ENCODE measurements around the gene GALR1. TPM values are rescaled to one million over a fixed set of nuclear protein-coding genes. Genes with fewer than 3 reads are reported as not detected.

The GALR1 gene
- total and polyA plus RNA-seq, 2 experiments from 2014 or later = 0.07 TPM; not detected in 1

GRCh38 chr18:77305676-77306075 is 56.0 kb downstream of the GALR1 start:
- Histone ChIP-seq H3K36me3 (replicated peaks; ENCODE audit: insufficient read depth, low read depth) (no peaks in the 10 kb centered on the region), H3K27ac (no peak overlapping the region), H2AFZ (no peak overlapping the region), H4K20me1 (ENCODE audit: insufficient read depth, poor library complexity, severe bottlenecking) (no peaks in the 10 kb centered on the region), H3K9me3 (ENCODE audit: low read depth) (no peaks in the 10 kb centered on the region), H3K9me2 (replicated peaks; ENCODE audit: insufficient read depth) (no peaks in the 10 kb centered on the region), H3K27me3 (no peaks in the 10 kb centered on the region), H3K4me3 (no peak overlapping the region), H3K4me2 (no peak overlapping the region), H3K79me2 (no peaks in the 10 kb centered on the region), H3K4me1 (ENCODE audit: insufficient read depth) (no peaks in the 10 kb centered on the region)
- 94% methylated on average over 4 of the region's 4 CpGs for WGBS (ENCODE audit: low lambda C conversion rate, missing lambda C conversion rate)
- TF ChIP-seq EZH2 (IDR thresholded peaks at IDR 0.05; ENCODE audit: borderline replicate concordance) (no peak), CTCF (IDR thresholded peaks at IDR 0.05; ENCODE audit: poor library complexity) (no peak), EZH2phosphoT487 (IDR thresholded peaks at IDR 0.05; ENCODE audit: low read depth, severe bottlenecking, unreplicated experiment) (no peak)
- no peak for DNase-seq (ENCODE audit: low spot score)

DNA sequence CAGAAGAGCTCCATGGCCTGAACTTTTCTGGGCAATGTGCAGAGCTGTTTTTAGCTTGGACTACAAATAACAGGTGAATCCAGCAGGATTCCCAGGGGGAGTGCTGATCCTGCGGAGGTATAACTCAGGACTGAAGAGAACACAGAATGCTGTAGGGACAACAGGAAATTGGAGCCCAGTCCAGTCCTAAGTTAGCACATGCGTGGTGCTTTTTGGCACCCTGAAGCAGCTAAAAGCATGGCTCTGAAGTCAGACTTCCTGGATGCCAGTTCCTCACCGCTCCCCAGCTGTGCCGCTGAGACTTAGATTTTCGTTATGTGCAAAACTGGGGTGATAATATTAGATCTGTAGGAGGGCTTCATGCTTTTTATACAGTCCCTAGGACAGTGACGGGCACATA is 58.6 kb downstream of the GALR1 start:
- 90% methylated on average over 6 of the region's 6 CpGs for WGBS (ENCODE audit: low lambda C conversion rate, missing lambda C conversion rate)
- Histone ChIP-seq H4K20me1 (ENCODE audit: insufficient read depth, poor library complexity, severe bottlenecking) (no peaks in the 10 kb centered on the region), H3K4me2 (no peak overlapping the region), H3K27ac (no peak overlapping the region), H3K27me3 (no peaks in the 10 kb centered on the region), H3K4me1 (ENCODE audit: insufficient read depth) (no peaks in the 10 kb centered on the region), H3K36me3 (replicated peaks; ENCODE audit: insufficient read depth, low read depth) (no peaks in the 10 kb centered on the region), H3K79me2 (no peaks in the 10 kb centered on the region), H3K9me2 (replicated peaks; ENCODE audit: insufficient read depth) (no peaks in the 10 kb centered on the region), H3K9me3 (ENCODE audit: low read depth) (no peaks in the 10 kb centered on the region), H2AFZ (no peak overlapping the region), H3K4me3 (no peak overlapping the region)
- no peak for DNase-seq (ENCODE audit: low spot score)
- TF ChIP-seq CTCF (IDR thresholded peaks at IDR 0.05; ENCODE audit: poor library complexity) = no peak
- TF ChIP-seq EZH2phosphoT487 (IDR thresholded peaks at IDR 0.05; ENCODE audit: low read depth, severe bottlenecking, unreplicated experiment) = no peak
- TF ChIP-seq EZH2 (IDR thresholded peaks at IDR 0.05; ENCODE audit: borderline replicate concordance) = no peak

DNA sequence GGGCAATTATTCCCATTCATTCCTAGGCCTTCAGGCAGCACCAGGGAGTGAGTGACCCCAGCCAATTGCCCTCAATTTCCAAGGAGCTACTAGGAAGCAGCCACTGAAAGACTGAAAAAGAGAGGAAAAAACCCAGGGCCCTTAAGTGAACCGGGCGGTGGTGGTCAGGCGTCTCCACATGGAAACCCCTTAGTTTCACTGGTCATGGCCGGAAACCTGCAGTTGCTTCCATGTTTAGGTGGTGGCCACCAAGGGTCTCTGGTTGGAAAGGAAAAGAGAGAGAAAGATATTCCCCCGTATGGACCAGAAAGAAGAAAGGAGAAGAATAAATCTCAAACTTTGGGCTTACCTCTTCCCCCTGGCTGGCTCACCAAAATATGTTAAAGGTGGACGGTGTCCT is 64.9 kb downstream of the GALR1 start:
- Histone ChIP-seq H3K9me2 (replicated peaks; ENCODE audit: insufficient read depth) (no peaks in the 10 kb centered on the region), H2AFZ (no peak overlapping the region), H3K27ac (no peak overlapping the region), H4K20me1 (ENCODE audit: insufficient read depth, poor library complexity, severe bottlenecking) (no peaks in the 10 kb centered on the region), H3K4me3 (no peak overlapping the region), H3K4me2 (no peak overlapping the region), H3K36me3 (replicated peaks; ENCODE audit: insufficient read depth, low read depth) (no peaks in the 10 kb centered on the region), H3K4me1 (ENCODE audit: insufficient read depth) (no peaks in the 10 kb centered on the region), H3K9me3 (ENCODE audit: low read depth) (no peaks in the 10 kb centered on the region), H3K27me3 (no peaks in the 10 kb centered on the region), H3K79me2 (no peaks in the 10 kb centered on the region)
- no peak for DNase-seq (ENCODE audit: low spot score)
- 93% methylated on average over 5 of the region's 6 CpGs for WGBS (ENCODE audit: low lambda C conversion rate, missing lambda C conversion rate)
- TF ChIP-seq EZH2phosphoT487 (IDR thresholded peaks at IDR 0.05; ENCODE audit: low read depth, severe bottlenecking, unreplicated experiment) (no peak), EZH2 (IDR thresholded peaks at IDR 0.05; ENCODE audit: borderline replicate concordance) (no peak), CTCF (IDR thresholded peaks at IDR 0.05; ENCODE audit: poor library complexity) (no peak)

DNA sequence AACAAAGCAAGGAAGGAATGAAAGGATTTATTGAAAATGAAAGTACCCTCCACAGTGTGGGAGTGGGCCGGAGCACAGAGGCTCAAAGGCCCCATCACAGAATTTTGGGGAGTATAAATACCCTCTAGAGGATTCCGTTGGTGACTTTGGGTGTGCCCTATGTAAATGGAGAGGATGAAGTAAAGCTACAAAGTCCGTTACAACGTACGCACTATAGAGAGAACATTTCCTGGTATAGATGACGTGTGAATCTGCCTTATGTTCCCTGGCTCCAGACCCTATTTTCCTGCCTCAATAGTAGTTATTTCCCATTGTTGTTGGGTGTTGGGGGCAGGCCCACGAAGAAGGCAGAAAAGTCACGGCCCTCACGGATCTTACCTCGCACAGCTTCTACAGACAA is 65.3 kb downstream of the GALR1 start:
- Histone ChIP-seq H3K4me3 (no peak overlapping the region), H4K20me1 (ENCODE audit: insufficient read depth, poor library complexity, severe bottlenecking) (no peaks in the 10 kb centered on the region), H3K9me2 (replicated peaks; ENCODE audit: insufficient read depth) (no peaks in the 10 kb centered on the region), H3K9me3 (ENCODE audit: low read depth) (no peaks in the 10 kb centered on the region), H3K4me1 (ENCODE audit: insufficient read depth) (no peaks in the 10 kb centered on the region), H3K4me2 (no peak overlapping the region), H3K36me3 (replicated peaks; ENCODE audit: insufficient read depth, low read depth) (no peaks in the 10 kb centered on the region), H2AFZ (no peak overlapping the region), H3K79me2 (no peaks in the 10 kb centered on the region), H3K27ac (no peak overlapping the region), H3K27me3 (no peaks in the 10 kb centered on the region)
- DNase-seq (ENCODE audit: low spot score) = no peak
- WGBS (ENCODE audit: low lambda C conversion rate, missing lambda C conversion rate) = 88% methylated on average over 10 of the region's 10 CpGs
- no peak for TF ChIP-seq CTCF (IDR thresholded peaks at IDR 0.05; ENCODE audit: poor library complexity)
- TF ChIP-seq EZH2phosphoT487 (IDR thresholded peaks at IDR 0.05; ENCODE audit: low read depth, severe bottlenecking, unreplicated experiment) = no peak
- TF ChIP-seq EZH2 (IDR thresholded peaks at IDR 0.05; ENCODE audit: borderline replicate concordance) = no peak

All from hepatocyte (in vitro differentiated cells).